ENCODE data around the gene RAB15. TPM values are rescaled to one million over a fixed set of nuclear protein-coding genes. Genes with fewer than 3 reads are reported as not detected.

Gene RAB15
- total RNA-seq, 1 donor from 2014 or later = 25.0 TPM

DNA sequence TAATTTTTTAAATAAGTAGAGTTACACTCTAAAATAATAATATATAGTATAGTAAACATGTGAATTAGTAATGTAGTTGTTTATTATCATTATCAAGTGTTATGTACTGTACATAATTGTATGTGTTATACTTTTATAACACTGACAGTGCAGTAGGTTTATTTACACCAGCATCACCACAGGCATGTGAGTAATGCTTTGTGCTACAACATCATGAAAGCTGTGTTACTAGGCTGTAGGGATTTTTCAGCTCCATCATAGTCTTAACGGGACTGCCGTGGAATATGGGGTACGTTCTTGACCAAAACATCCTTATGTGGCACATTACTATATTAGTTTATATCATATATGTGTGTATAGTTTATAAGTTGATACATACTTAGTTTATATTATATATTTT, 23.2 kb upstream of the RAB15 start:
- Mint-ChIP-seq H3K4me3 (no peak overlapping the region), H3K36me3 (peaks cover 4% of the 10 kb centered on the region), H3K4me1 (peaks cover 39% of the 10 kb centered on the region), H3K27ac (no peak overlapping the region), H3K27me3 (ENCODE audit: low read depth) (no peaks in the 10 kb centered on the region), H3K9me3 (no peaks in the 10 kb centered on the region)
- TF ChIP-seq, protein P1, sequence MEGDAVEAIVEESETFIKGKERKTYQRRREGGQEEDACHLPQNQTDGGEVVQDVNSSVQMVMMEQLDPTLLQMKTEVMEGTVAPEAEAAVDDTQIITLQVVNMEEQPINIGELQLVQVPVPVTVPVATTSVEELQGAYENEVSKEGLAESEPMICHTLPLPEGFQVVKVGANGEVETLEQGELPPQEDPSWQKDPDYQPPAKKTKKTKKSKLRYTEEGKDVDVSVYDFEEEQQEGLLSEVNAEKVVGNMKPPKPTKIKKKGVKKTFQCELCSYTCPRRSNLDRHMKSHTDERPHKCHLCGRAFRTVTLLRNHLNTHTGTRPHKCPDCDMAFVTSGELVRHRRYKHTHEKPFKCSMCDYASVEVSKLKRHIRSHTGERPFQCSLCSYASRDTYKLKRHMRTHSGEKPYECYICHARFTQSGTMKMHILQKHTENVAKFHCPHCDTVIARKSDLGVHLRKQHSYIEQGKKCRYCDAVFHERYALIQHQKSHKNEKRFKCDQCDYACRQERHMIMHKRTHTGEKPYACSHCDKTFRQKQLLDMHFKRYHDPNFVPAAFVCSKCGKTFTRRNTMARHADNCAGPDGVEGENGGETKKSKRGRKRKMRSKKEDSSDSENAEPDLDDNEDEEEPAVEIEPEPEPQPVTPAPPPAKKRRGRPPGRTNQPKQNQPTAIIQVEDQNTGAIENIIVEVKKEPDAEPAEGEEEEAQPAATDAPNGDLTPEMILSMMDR (IDR thresholded peaks at IDR 0.05; ENCODE audit: unreplicated experiment) = no peak
- DNase-seq (ENCODE audit: low spot score in 2 of 2, unreplicated experiment in 2 of 2) = no peak

DNA sequence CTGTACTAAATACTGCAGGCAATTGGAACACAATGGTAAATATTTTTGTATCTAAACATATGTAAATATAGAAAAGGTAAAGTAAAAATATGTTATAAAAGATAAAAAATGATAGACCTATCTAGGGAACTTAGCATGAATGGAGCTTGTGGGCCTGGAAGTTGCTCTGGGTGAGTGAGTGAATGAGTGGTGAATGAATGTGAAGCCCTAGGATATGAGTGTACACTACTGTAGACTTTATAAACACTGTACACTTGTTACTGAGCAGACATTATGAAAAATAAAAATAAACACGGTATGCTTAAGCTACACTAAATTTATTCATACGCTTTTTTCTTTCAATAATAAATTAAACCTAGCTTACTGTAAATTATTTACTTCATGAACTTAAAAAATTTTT, 22.4 kb upstream of the RAB15 start:
- Mint-ChIP-seq H3K27me3 (ENCODE audit: low read depth) (no peaks in the 10 kb centered on the region), H3K9me3 (no peaks in the 10 kb centered on the region), H3K4me3 (no peak overlapping the region), H3K27ac (no peak overlapping the region), H3K4me1 (peaks cover 34% of the 10 kb centered on the region), H3K36me3 (peaks cover 6% of the 10 kb centered on the region)
- DNase-seq (ENCODE audit: low spot score in 2 of 2, unreplicated experiment in 2 of 2) = no peak
- TF ChIP-seq, protein P1 (IDR thresholded peaks at IDR 0.05; ENCODE audit: unreplicated experiment) = no peak

DNA sequence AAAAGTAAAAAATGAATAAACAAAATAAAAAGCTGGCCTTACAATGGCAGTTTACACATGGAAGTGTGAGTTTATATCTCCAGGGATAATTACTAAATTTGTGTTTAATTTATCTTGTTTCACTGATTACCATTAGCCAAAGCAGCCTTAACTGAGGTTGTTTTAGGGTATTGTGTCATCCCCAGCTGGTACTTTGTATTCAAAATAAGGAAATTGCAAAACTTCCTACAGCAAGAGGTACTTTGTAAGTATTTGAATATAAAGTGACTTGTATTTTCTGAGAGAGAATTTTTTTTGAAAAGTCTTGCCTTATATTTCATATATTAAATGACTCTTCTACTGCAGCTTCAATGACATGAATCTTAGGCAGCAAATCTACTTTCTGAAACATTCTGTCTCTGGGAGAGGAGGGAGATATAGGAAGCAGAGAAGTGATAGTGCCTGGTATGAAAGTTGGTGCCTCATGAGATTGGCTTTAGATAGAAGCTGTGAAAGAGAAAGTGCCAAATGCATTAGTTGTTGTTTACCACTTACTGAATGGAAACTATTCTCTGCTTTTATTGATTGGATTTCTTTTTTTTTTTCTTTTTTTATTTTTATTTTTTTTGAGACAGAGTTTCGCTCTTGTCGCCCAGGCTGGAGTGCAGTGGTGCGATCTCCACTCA, 21.3 kb upstream of the RAB15 start:
- no peak for DNase-seq (ENCODE audit: low spot score in 2 of 2, unreplicated experiment in 2 of 2)
- TF ChIP-seq, protein P1 (IDR thresholded peaks at IDR 0.05; ENCODE audit: unreplicated experiment) = no peak
- H3K27me3 Mint-ChIP-seq (ENCODE audit: low read depth) = no peaks in the 10 kb centered on the region
- no peak overlapping the region for H3K27ac Mint-ChIP-seq
- peaks cover 10% of the 10 kb centered on the region for H3K36me3 Mint-ChIP-seq
- H3K9me3 Mint-ChIP-seq = no peaks in the 10 kb centered on the region
- no peak overlapping the region for H3K4me3 Mint-ChIP-seq
- peaks cover 29% of the 10 kb centered on the region for H3K4me1 Mint-ChIP-seq

DNA sequence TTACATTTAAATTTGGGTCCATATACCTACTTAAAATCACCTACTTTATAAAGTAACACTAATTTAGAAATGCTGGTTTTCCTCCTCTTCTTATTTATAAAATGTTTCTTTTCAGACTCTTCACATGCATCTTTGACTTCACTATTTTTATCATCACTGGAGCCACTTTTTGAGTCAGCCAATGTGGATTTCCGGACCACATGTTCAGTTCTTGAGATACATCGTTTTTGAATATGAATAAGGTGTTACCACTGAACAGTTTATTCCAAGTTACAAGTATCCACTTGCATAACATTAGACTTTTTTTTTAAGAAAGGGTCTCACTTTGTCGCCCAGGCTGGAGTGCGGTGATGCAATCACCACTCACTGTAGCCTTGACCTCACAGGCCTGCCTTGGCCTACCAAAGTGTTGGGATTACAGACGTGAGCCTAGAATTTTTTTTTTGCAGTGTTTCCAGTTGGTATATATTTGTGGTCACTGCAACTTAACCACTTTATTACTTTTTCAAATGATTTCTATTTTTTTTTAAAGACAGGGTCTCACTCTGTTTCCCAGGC, 20.3 kb upstream of the RAB15 start:
- TF ChIP-seq, protein P1 (IDR thresholded peaks at IDR 0.05; ENCODE audit: unreplicated experiment) = no peak
- H3K27me3 Mint-ChIP-seq (ENCODE audit: low read depth) = no peaks in the 10 kb centered on the region
- no peak overlapping the region for H3K27ac Mint-ChIP-seq
- H3K4me1 Mint-ChIP-seq = peaks cover 19% of the 10 kb centered on the region
- no peak for DNase-seq (ENCODE audit: low spot score in 2 of 2, unreplicated experiment in 2 of 2)
- no peaks in the 10 kb centered on the region for H3K9me3 Mint-ChIP-seq
- H3K4me3 Mint-ChIP-seq = no peak overlapping the region
- H3K36me3 Mint-ChIP-seq = peaks cover 10% of the 10 kb centered on the region

DNA sequence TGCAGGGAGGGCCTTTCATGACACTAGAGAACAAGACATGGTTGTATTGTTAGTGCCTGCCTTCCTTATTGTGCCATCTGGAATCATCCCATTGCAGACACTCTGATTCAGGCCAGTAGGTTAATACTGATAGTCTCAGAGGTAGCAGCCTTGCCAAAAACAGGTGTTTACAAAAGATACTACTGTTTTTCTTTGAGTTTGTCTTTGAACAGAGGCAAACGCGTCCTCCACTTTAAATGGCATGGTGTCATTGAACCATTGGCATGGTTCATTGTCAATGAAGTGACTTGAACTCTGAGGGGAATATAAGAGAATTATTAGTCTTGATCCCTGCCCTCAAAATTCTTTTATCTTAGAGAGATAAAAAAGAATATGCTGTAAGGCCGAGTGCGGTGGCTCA, 18.8 kb upstream of the RAB15 start:
- H3K4me1 Mint-ChIP-seq = peaks cover 15% of the 10 kb centered on the region
- H3K9me3 Mint-ChIP-seq = no peaks in the 10 kb centered on the region
- H3K4me3 Mint-ChIP-seq = no peak overlapping the region
- DNase-seq (ENCODE audit: low spot score in 2 of 2, unreplicated experiment in 2 of 2) = no peak
- peaks cover 2% of the 10 kb centered on the region for H3K27me3 Mint-ChIP-seq (ENCODE audit: low read depth)
- H3K36me3 Mint-ChIP-seq = peaks cover 10% of the 10 kb centered on the region
- H3K27ac Mint-ChIP-seq = no peak overlapping the region
- TF ChIP-seq, protein P1 (IDR thresholded peaks at IDR 0.05; ENCODE audit: unreplicated experiment) = no peak

All from mesothelial cell of epicardium (in vitro differentiated cells).